ENCODE measurements around the gene TICAM1.
"Not testable (repeated sequence)": the region's sequence is repeated elsewhere in the genome, so short reads cannot be mapped to it uniquely, and the experiment has no call there.

The TICAM1 gene

GRCh38 chr19:4831304-4831978, at the start of gene TICAM1:
TICAM1 (minus strand) TSS chr19:4831712; CDS start chr19:4818377, 13,335 bp downstream.
- DNase-seq = no peak

- DNase-seq = no peak
Measured at GRCh38 chr19:4879041-4879440, 47.5 kb upstream of the TICAM1 start.

GRCh38 chr19:4878491-4878968, 47.0 kb upstream of the TICAM1 start:
- DNase-seq = no peak

- no peak for DNase-seq
Measured at GRCh38 chr19:4877753-4878490, 46.4 kb upstream of the TICAM1 start.

GRCh38 chr19:4873930-4874329, 42.4 kb upstream of the TICAM1 start:
- no peak for DNase-seq

GRCh38 chr19:4871711-4872110, 40.2 kb upstream of the TICAM1 start:
- no peak for DNase-seq

GRCh38 chr19:4870025-4870700, 38.7 kb upstream of the TICAM1 start:
- DNase-seq = no peak

GRCh38 chr19:4868286-4868834, 36.8 kb upstream of the TICAM1 start:
- no peak for DNase-seq

- DNase-seq = no peak
Measured at GRCh38 chr19:4867534-4868285, 36.2 kb upstream of the TICAM1 start, which contains the start of gene PLIN3. PLIN3 (minus strand) TSS chr19:4867667; CDS start chr19:4861394, 6,273 bp downstream.

GRCh38 chr19:4866595-4867424, 35.3 kb upstream of the TICAM1 start:
- DNase-seq = no peak

- DNase-seq = no peak
Measured at GRCh38 chr19:4861147-4861546, 29.6 kb upstream of the TICAM1 start.

- no peak for DNase-seq
Measured at GRCh38 chr19:4859697-4860096, 28.2 kb upstream of the TICAM1 start.

GRCh38 chr19:4856468-4856867, 25.0 kb upstream of the TICAM1 start:
- not testable (repeated sequence) for DNase-seq

GRCh38 chr19:4853506-4853905, 22.0 kb upstream of the TICAM1 start:
- not testable (repeated sequence) for DNase-seq

GRCh38 chr19:4852484-4852883, 21.0 kb upstream of the TICAM1 start:
- no peak for DNase-seq

GRCh38 chr19:4851551-4852290, 20.2 kb upstream of the TICAM1 start:
- DNase-seq = no peak

GRCh38 chr19:4849019-4849418, 17.5 kb upstream of the TICAM1 start:
- DNase-seq = no peak

- DNase-seq = no peak
Measured at GRCh38 chr19:4847190-4847973, 15.9 kb upstream of the TICAM1 start.

- not testable (repeated sequence) for DNase-seq
Measured at GRCh38 chr19:4845975-4846374, 14.5 kb upstream of the TICAM1 start.
